GM18870 (cell line): ENCODE measurements around the gene CFAP54.

Experiments
- ATAC-seq: cut with Tn5 transposase; IDR thresholded peaks from one replicate; pipeline ENCODE4 v1.9.1; 2021; ENCODE audit warnings: moderate library complexity; ENCODE audit not compliant: unreplicated experiment

Gene CFAP54

GRCh38 chr12:96881608-96882007, 392.2 kb downstream of the CFAP54 start:
- no peak for ATAC-seq

GRCh38 chr12:96882862-96883261, 393.5 kb downstream of the CFAP54 start:
- no peak for ATAC-seq

DNA sequence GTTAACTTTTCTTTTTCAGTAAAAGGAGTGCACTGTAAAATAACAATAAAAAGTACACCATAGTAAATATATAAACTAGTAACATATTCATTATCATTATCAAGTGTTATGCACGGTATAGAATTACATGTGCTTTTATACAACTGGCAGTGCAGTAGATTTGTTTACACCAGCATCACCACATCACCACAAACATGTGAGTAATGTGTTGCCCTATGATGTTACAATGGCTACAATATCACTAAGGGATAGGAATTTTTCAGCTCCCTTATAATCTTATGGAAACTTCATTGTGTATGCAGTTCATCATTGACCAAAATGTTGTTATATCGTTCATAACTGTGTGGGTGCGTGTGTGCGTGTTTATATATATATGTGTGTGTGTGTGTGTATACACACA, 394.2 kb downstream of the CFAP54 start:
- no peak for ATAC-seq

- no peak for ATAC-seq
Observed at GRCh38 chr12:96886998-96887677, 397.8 kb downstream of the CFAP54 start.

DNA sequence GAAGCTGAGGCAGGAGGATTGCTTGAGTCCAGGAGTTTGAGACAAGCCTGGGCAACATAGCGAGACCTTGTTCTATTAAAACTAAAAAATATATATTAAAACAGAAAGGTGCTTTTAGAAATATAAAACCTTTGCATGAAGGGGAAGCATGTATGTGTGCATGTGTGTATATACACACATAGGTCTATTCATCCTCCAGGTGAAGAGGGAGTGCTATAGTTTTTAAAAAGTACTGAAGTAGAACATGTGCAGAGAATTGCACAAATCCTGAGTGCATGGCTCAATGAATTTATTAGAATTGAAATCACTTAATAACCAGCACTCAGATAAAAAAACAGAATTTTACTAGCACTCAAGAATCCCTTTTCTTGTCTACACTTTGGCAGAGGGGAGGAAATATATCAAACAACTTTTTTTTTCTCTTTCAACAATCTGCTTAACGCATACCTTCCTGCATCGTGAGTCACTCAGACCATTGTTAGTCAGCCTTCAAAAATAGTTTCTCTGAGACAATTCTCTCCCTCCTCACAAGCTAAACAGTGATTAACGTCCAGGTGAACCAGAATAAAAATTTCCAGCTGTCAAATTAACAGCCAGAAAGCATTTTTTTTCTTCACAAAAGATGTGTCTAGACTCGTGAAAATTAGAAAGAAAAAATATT, 400.0 kb downstream of the CFAP54 start:
- no peak for ATAC-seq

DNA sequence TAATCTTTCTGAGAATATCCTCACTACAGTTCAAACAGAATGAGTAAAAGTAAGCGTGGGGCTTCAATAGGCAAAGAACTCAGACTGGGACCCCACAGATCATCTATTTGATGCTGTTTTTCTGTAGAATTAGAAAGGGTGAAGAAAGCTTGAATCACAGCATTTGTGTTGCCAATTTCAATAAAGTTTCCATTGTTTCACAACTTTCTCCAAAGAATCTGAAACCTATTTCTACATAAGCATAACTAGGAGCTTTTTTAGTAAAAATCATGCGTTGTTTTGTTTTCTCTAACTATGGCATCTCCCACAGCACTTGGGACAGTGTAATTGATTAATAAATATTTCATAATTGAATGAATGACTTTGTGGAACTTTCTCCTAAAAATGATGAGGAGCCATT, 401.0 kb downstream of the CFAP54 start:
- no peak for ATAC-seq

- no peak for ATAC-seq
Observed at GRCh38 chr12:96892104-96892503, 402.7 kb downstream of the CFAP54 start.

- ATAC-seq, result no peak
Observed at GRCh38 chr12:96897421-96897820, 408.0 kb downstream of the CFAP54 start.

DNA sequence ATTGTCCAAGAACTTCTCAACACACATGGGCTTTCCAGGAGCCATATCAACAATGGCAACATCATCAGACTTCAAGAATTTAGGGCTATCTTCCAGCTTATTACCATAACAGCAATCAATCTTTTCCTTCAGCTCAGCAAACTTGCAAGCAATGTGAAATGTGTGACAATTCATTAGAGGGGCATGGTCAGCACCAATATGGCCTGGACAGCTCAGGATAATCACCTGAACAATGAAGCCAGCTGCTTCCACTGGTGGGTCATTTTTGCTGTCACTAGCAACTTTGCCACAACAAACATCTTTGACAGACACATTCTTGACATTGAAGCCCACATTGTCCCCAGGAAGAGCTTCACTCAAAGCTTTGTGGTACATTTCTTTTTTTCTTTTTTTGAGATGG, 411.8 kb downstream of the CFAP54 start:
- no peak for ATAC-seq

GRCh38 chr12:96902076-96902475, 412.7 kb downstream of the CFAP54 start:
- no peak for ATAC-seq

DNA sequence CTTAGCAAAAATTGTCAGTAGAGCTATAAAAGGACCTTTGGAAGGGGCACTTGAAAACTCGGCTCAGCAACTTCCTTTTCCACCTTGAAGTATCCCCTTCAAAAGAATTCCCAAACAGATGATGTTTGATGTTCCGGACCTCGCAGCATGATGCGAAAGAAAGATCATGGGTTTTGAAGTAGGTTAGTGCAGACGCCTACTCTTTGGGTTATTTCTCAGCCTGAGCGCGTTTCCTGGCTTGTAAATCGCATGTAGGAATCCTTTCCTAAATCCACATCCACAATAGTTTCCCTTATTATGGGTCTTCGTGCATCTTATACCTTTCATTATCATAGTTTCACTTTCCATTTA, 417.1 kb downstream of the CFAP54 start:
- ATAC-seq, result no peak

- peak; percentile 71 for ATAC-seq
Observed at GRCh38 chr12:96906849-96907670, 417.7 kb downstream of the CFAP54 start, which contains the start of gene NEDD1. Gene NEDD1, plus strand, starts transcription at chr12:96907257. Its CDS starts 2,503 bp downstream, at chr12:96909760.

GRCh38 chr12:96907671-96908422, 418.5 kb downstream of the CFAP54 start:
- ATAC-seq, result peak; percentile 35

GRCh38 chr12:96908423-96908675, 419.0 kb downstream of the CFAP54 start:
- no peak for ATAC-seq

- no peak for ATAC-seq
Observed at GRCh38 chr12:96912261-96912660, 422.9 kb downstream of the CFAP54 start.

DNA sequence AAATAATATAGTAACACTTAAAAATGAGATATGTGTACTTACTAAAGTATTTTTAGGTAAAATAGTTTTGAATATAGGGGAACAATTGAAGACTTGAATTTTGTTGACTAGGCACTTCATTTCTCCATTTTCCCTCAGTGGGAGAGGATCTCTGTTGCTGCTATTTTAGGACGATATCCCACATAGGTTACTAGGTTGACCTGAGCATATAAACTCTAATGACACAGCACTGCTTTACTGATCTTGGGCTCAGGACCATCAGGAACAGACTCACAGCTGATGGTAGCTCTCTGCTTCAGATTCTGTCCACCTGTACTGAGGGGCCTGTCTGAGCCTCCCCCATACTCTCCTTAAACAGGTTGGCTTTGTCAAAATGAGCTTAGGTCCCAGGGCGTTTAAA, 423.6 kb downstream of the CFAP54 start:
- no peak for ATAC-seq

DNA sequence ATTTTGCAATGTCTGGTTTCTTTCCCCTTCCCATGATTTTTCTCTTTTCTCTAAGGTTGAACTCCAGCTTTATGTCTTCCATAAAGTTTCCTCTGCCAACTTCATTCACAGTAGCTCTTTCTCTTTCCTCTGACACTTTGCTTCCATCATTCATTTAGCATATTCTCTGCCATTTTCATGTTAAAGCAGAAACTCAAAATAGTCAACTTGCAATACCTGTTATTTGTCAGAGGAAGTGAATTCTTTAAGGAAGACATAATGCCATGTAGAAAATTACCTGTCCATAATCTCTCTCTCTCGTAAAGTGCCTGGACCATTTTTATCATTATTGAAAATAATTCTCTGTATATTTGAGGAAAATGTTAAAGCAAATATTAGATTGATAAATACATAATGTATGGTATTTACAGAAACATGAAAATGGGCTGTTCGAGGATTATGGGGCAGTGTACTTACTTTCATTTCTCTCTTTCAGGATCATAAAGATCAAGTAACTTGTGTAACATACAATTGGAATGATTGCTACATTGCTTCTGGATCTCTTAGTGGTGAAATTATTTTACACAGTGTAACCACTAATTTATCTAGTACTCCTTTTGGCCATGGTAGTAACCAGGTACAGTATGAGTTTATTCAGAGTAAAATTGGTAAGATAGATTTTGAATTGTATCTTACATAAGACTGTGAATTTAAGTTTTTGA, 430.3 kb downstream of the CFAP54 start:
- ATAC-seq, result no peak
